Panc1 (cell line): ENCODE data around the gene PSKH1.

Source experiments
- CTCF ChIP-seq: fragments of 450-650 bp; IDR thresholded peaks from 2 replicates; pipeline ENCODE4 v1.5.1; 2017; ENCODE audit warnings: mild to moderate bottlenecking
- REST ChIP-seq, 2 experiments: IDR thresholded peaks; 2 replicates each; pipeline ENCODE4 v1.6.1; 2011 to 2012; ENCODE audit warnings: low read depth in 2 of 2, control low read depth in 1 of 2, low read length in 1 of 2, mild to moderate bottlenecking in 1 of 2, moderate library complexity in 1 of 2; ENCODE audit not compliant: insufficient read depth in 1 of 2

GRCh38 chr16:67950335-67950843 is 57.3 kb downstream of the PSKH1 start:
- TF ChIP-seq REST (IDR thresholded peaks at IDR 0.05; ENCODE audit: insufficient read depth in 1 of 2, low read depth in 2 of 2, low read length in 1 of 2) (no peak), CTCF (no peak)
